Activated CD8-positive, alpha-beta memory T cell treated with anti-CD3 and anti-CD28 coated beads, Interleukin-2, amount 50 U/mL, for 24 hours (primary cell): ENCODE measurements around the gene WHAMM.
"Not testable (repeated sequence)": the region's sequence is repeated elsewhere in the genome, so short reads cannot be mapped to it uniquely, and the experiment has no call there.

Experiments
- DNase-seq: peaks from one replicate; pipeline ENCODE4 v3.0.0-alpha.2; 2020; ENCODE audit errors: extremely low read depth

The WHAMM gene

GRCh38 chr15:82865981-82866380 lies 56.6 kb downstream of the WHAMM start:
- DNase-seq: not testable (repeated sequence)

GRCh38 chr15:82870727-82871320 lies 61.4 kb downstream of the WHAMM start:
- DNase-seq: no peak

- no peak for DNase-seq
These were observed 61.9 kb downstream of the WHAMM start for GRCh38 chr15:82871358-82871757.

GRCh38 chr15:82871832-82872484 lies 62.5 kb downstream of the WHAMM start:
- DNase-seq: no peak

GRCh38 chr15:82873000-82873680 lies 63.7 kb downstream of the WHAMM start:
- no peak for DNase-seq

GRCh38 chr15:82874267-82874666 lies 64.8 kb downstream of the WHAMM start:
- DNase-seq: no peak

- DNase-seq: no peak
These were observed 65.5 kb downstream of the WHAMM start for GRCh38 chr15:82874961-82875360.

GRCh38 chr15:82875411-82876003 lies 66.1 kb downstream of the WHAMM start:
- no peak for DNase-seq

GRCh38 chr15:82877825-82878224 lies 68.4 kb downstream of the WHAMM start:
- no peak for DNase-seq

GRCh38 chr15:82878325-82878724 lies 68.9 kb downstream of the WHAMM start:
- DNase-seq: no peak

GRCh38 chr15:82880704-82881103 lies 71.3 kb downstream of the WHAMM start:
- DNase-seq: no peak

- no peak for DNase-seq
These were observed 72.3 kb downstream of the WHAMM start for GRCh38 chr15:82881747-82882146.

GRCh38 chr15:82882273-82882928 lies 73.0 kb downstream of the WHAMM start:
- no peak for DNase-seq
